Nephron progenitor cell (in vitro differentiated cells): ENCODE measurements around the gene PLA2G4C.

Experiments
- DNase-seq: peaks from one replicate; pipeline ENCODE4 v3.0.0; 2021
- H3K27ac Mint-ChIP-seq: 2 replicates; pipeline ENCODE4 v1.8.0; 2021; ENCODE audit warnings: mild to moderate bottlenecking, moderate library complexity, mixed read lengths
- H3K27me3 Mint-ChIP-seq: 2 replicates; pipeline ENCODE4 v1.8.0; 2021; ENCODE audit warnings: mild to moderate bottlenecking, low read depth, mixed read lengths; ENCODE audit not compliant: poor library complexity
- H3K36me3 Mint-ChIP-seq: 2 replicates; pipeline ENCODE4 v1.8.0; 2021; ENCODE audit warnings: low read depth, mixed read lengths
- H3K4me1 Mint-ChIP-seq: 2 replicates; pipeline ENCODE4 v1.8.0; 2021; ENCODE audit warnings: mixed read lengths
- H3K4me3 Mint-ChIP-seq: 2 replicates; pipeline ENCODE4 v1.8.0; 2021; ENCODE audit warnings: mild to moderate bottlenecking, moderate library complexity, mixed read lengths
- H3K9me3 Mint-ChIP-seq: 2 replicates; pipeline ENCODE4 v1.8.0; 2021; ENCODE audit warnings: mild to moderate bottlenecking, moderate library complexity, mixed read lengths
- TF ChIP-seq, protein P1 (sequence below): fragments of 200-600 bp; sonication (generic); IDR thresholded peaks from 2 replicates; pipeline ENCODE4 v1.5.0; 2021; ENCODE audit warnings: antibody characterized with exemption

The PLA2G4C gene

DNA sequence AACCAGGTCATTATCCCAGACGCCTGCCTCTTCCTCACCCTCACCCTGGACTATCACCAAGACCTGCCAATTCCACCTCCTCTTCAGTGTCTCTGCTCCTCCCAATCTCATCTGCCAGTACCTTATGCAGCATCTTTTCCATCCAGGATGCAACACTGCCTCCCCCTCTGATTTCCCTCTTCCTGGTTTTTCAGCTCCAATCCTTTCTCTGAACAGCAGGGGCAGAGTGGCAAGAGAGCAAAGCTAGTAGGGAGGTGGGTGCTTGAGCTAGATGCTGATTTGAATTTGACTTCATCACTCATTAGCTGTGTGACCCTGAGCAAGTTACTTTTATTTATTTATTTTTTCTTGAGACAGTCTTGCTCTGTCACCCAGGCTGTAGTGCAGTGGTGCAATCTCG is 41.2 kb downstream of the PLA2G4C start:
- H3K36me3 Mint-ChIP-seq, result no peaks in the 10 kb centered on the region
- TF ChIP-seq, protein P1, sequence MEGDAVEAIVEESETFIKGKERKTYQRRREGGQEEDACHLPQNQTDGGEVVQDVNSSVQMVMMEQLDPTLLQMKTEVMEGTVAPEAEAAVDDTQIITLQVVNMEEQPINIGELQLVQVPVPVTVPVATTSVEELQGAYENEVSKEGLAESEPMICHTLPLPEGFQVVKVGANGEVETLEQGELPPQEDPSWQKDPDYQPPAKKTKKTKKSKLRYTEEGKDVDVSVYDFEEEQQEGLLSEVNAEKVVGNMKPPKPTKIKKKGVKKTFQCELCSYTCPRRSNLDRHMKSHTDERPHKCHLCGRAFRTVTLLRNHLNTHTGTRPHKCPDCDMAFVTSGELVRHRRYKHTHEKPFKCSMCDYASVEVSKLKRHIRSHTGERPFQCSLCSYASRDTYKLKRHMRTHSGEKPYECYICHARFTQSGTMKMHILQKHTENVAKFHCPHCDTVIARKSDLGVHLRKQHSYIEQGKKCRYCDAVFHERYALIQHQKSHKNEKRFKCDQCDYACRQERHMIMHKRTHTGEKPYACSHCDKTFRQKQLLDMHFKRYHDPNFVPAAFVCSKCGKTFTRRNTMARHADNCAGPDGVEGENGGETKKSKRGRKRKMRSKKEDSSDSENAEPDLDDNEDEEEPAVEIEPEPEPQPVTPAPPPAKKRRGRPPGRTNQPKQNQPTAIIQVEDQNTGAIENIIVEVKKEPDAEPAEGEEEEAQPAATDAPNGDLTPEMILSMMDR, result no peak
- no peak overlapping the region for H3K27ac Mint-ChIP-seq
- H3K27me3 Mint-ChIP-seq, result peaks cover 13% of the 10 kb centered on the region
- H3K9me3 Mint-ChIP-seq, result peaks cover 10% of the 10 kb centered on the region
- no peaks in the 10 kb centered on the region for H3K4me1 Mint-ChIP-seq
- DNase-seq, result no peak
- H3K4me3 Mint-ChIP-seq, result no peak overlapping the region

DNA sequence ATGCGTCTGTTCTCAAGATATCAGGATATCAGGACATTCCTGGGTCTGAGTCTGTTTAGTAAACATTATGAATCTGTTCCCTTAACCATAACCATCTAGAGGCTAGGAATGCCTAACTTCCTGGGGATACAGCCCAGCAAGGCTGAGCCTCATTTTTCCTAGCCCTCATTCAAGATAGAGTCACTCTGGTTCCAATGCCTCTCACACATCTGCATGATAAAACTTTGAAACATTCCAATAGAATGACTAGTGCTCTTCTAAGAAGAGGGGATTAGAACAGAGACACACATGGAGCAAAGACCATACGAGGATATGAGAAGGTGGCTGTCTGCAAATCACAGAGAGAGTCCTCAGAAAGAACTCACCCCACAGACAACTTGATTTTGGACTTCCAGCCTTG is 46.1 kb downstream of the PLA2G4C start:
- TF ChIP-seq, protein P1, result no peak
- Mint-ChIP-seq H3K9me3 (peaks cover 12% of the 10 kb centered on the region), H3K4me1 (peaks cover 5% of the 10 kb centered on the region), H3K4me3 (no peak overlapping the region), H3K27me3 (peaks cover 49% of the 10 kb centered on the region), H3K36me3 (no peaks in the 10 kb centered on the region), H3K27ac (no peak overlapping the region)
- DNase-seq, result no peak

DNA sequence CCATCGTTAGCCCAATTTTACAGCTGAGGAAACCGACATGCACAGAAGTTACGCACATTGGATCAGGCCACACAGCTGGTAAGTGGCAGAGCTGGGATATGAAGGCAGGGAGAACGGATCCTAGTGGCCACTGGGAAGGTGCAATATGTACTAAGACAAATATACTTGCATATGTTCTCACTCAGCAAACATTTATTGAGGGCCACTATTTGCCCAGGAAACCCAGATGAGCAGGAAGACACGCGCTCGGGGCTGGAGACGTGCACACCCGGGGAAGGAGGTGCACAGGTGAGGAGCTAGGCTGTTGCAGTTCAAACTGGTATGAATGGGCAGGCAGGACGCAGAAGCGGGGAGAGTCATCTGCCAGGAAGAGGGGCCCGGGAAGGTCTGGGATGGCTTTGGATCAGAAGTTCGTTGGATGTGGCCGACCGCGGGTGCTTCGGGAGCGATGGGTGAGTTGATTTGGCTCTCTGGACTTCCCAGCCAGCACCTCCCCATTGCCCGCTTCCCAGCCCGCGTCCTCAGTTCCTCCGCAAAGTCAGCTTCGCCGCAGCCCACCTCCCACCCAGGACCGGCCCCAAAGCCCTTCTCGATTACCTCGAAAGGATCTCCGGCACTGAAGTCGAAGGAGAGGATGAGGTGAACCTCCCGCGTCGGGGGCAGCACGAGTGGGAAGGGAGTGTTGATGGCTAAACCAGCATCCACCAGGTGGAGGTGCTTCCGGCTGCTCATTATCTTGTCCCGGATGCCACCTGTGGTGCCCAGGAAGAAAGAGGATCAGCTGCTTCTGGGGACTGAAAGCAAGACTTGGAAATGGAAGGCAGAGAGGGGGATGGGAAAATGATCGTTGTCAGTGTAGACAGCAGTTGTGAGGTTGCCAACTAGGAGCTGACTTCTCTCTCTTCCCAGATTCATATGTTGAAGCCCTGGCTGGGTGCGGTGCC is 48.9 kb downstream of the PLA2G4C start:
- H3K4me1 Mint-ChIP-seq, result peaks cover 5% of the 10 kb centered on the region
- H3K27ac Mint-ChIP-seq, result peak overlapping the region; percentile 84
- peaks cover 42% of the 10 kb centered on the region for H3K27me3 Mint-ChIP-seq
- H3K4me3 Mint-ChIP-seq, result peak overlapping the region; percentile 8
- H3K36me3 Mint-ChIP-seq, result no peaks in the 10 kb centered on the region
- TF ChIP-seq, protein P1, result no peak
- no peak for DNase-seq
- peaks cover 12% of the 10 kb centered on the region for H3K9me3 Mint-ChIP-seq

DNA sequence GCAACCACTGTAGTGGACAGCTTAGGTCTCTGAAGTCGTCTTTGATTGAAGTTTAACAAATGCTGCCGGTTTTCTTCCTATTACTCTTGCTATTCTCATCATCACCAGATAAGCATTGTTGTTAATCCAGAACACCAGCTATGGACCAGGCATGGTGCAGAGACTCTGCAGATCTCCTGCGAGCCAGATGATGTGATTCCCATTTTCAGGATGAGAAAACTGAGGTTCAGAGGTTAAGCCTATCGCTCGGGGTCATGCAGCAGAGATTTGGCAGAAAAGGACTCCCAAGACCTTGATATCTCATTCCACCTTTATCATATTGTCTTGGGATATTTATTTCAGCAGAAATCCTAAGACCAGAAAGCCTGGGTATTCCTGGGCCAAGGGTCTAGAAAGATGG is 50.2 kb downstream of the PLA2G4C start:
- no peak overlapping the region for H3K4me3 Mint-ChIP-seq
- H3K36me3 Mint-ChIP-seq, result no peaks in the 10 kb centered on the region
- TF ChIP-seq, protein P1, result no peak
- no peak for DNase-seq
- peaks cover 12% of the 10 kb centered on the region for H3K9me3 Mint-ChIP-seq
- no peak overlapping the region for H3K27ac Mint-ChIP-seq
- H3K4me1 Mint-ChIP-seq, result peaks cover 5% of the 10 kb centered on the region
- peaks cover 45% of the 10 kb centered on the region for H3K27me3 Mint-ChIP-seq

DNA sequence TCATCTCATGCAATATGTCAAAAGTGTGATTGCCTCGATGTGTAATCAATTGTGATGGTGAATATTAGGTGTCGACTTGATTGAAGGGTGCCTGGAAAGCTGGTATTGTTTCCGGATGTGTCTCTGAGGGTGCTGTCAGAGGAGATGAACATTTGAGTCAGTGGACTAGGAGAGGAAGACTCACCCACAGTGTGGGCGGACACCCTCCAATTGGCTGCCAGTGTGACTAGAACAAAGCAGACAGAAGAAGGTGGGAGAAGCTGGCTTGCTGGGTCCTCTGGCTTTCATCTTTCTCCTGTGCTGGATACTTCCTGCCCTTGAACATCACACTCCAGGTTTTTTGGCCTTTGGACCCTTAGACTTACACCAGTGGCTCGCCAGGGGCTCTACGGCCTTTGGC is 51.3 kb downstream of the PLA2G4C start:
- Mint-ChIP-seq H3K4me1 (peaks cover 5% of the 10 kb centered on the region), H3K4me3 (no peak overlapping the region), H3K27me3 (peaks cover 46% of the 10 kb centered on the region), H3K9me3 (peaks cover 8% of the 10 kb centered on the region), H3K36me3 (no peaks in the 10 kb centered on the region), H3K27ac (no peak overlapping the region)
- TF ChIP-seq, protein P1, result no peak
- DNase-seq, result no peak

DNA sequence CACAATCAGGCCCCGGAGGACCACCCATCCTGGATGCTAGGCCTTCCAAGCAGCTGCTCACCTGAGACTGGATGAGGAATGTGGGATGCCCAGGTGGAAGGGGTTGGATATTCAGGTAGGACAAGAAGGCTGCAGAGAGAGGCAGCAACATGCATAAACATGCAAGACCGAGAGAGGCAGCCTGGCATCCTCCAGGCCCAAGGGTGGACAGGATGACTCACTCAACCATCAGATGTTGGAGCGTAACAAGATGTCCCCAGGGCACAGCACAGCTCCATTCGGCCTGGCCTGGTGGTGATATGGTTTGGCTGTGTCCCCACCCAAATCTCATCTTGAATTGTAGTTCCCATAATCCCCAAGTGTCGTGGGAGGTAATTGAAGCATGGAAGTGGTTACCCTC is 56.8 kb downstream of the PLA2G4C start:
- no peak overlapping the region for H3K27ac Mint-ChIP-seq
- H3K4me3 Mint-ChIP-seq, result no peak overlapping the region
- H3K27me3 Mint-ChIP-seq, result peaks cover 10% of the 10 kb centered on the region
- no peaks in the 10 kb centered on the region for H3K4me1 Mint-ChIP-seq
- TF ChIP-seq, protein P1, result no peak
- H3K9me3 Mint-ChIP-seq, result peaks cover 24% of the 10 kb centered on the region
- H3K36me3 Mint-ChIP-seq, result no peaks in the 10 kb centered on the region
- DNase-seq, result no peak
